Kidney tubule cell (primary cell): Measurements from ENCODE around the gene RFC4.

Experiments used
- DNase-seq: peaks from one replicate; pipeline ENCODE4 v3.0.0-alpha.2; 2018; ENCODE audit warnings: low spot score

The RFC4 gene

DNA sequence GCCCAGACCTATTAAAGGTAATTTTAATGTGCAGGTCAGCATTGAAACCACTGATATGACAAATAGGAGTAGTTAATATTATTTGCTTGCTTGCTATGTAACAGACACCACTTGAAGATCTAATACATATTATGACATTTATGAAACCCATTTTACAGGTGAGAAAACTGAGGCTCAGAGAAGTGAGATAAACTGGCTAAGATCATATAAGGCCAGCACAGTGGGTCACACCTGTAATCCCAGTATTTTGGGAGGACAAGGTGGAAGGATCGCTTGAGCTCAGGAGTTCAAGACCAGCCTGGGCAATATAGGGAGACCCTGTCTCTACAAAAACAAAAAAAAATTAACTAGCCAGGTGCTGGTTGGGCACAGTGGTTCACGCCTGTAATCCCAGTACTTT lies 56.0 kb downstream of the RFC4 start:
- DNase-seq, result no peak

DNA sequence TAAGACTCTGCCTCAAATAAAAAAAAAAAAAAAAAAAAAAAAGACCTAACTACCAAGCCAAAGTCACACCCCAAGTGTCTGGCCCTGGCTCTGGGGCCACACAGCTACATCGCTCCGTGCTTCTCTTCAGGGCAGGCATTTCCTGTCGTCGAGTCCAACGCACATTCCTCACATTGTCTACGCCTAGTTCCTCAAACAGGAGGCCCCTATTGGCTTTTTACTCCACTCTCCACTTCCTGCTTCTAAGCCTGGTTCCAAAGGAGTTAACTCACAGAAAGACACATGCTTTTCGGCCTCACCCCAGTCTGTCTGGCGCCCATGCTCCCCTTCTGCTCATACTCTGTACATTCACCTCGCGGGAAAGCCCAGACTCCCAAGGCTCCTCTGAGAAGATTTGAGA lies 60.3 kb downstream of the RFC4 start:
- peak; percentile 92 for DNase-seq

DNA sequence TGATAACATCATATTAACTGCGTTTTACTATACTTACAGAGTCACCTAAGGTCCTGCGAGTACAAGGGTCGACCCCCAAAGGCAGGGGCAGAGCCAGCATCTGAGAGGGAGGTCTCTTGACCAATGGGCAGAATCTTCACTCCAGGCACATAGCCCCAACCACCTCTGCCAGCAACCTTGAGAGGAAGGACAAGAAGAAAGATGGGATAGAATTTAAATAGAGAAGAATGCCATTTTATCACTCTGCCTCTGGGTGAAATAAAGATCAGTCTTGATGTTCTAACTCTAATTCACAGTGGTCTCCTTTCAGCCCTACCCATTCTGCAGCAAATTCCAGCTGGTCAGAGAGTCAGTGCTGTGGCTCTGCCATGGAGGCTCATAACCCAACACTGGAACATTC lies 62.6 kb downstream of the RFC4 start:
- DNase-seq, result no peak

DNA sequence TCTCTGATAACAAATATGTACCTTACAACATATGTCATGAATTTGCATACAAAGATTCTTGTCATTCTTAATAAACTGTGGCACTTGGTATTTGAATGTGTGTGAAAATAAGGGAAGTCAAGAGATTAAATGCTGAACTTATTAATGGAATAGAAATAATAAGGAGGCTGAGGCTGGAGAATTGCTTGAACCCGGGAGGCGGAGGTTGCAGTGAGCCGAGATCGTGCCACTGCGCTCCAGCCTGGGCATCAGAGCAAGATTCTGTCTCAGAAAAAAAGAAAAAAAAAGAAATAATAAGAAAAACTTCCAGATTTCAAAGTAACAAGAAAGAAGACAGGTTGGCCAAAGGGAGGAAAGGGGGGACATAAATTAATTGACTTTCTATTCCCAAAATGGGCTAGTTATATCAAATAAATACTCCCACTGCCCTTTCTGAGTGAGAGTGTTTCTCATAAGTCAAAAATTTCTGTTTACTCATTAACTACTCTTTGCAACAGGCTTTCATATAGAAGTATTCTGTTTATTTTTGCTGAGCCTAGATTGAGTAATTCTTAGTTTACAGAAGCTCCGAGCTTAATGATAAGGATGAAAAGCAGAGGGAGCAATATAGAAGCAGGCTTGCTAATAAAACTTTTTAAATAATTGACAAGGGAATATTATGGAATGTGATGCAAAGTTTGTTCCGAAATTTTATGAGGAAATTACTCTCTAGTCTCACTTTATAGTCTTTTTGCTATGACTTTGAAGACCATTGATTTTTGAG lies 63.5 kb downstream of the RFC4 start:
- DNase-seq, result peak; percentile 29
